K562 (cell line): Measurements from ENCODE around the gene COG3. TPM values are rescaled to one million over a fixed set of nuclear protein-coding genes. Genes with fewer than 3 reads are reported as not detected.
A peak's percentile ranks its signal among the peaks of the same experiment; 100 is the strongest.

ENCODE experiments used
- HNRNPL ChIP-seq: fragments of 200-400 bp; formaldehyde crosslinking; IDR thresholded peaks from 2 replicates; pipeline ENCODE4 v1.6.1; 2017; ENCODE audit warnings: low read depth, mild to moderate bottlenecking, low read length
- POLR2G ChIP-seq: fragments of 200-400 bp; formaldehyde crosslinking; IDR thresholded peaks from 2 replicates; pipeline ENCODE4 v1.6.1; 2017; ENCODE audit warnings: low read depth, mild to moderate bottlenecking, antibody characterized with exemption, low read length, moderate library complexity
- SMARCA5 ChIP-seq: fragments of 450-650 bp; IDR thresholded peaks from 2 replicates; pipeline ENCODE4 v1.6.1; 2016
- ZFP1 ChIP-seq: fragments of 450-650 bp; formaldehyde crosslinking; IDR thresholded peaks from 2 replicates; pipeline ENCODE4 v1.4.0; 2020; ENCODE audit warnings: mild to moderate bottlenecking, mixed read lengths
- ZNF76 ChIP-seq: fragments of 250-450 bp; sonication (Bioruptor Pico); IDR thresholded peaks from 2 replicates; pipeline ENCODE4 v1.4.0; 2020; ENCODE audit warnings: mild to moderate bottlenecking, moderate library complexity, borderline replicate concordance
- ZSCAN29 ChIP-seq: fragments of 450-650 bp; IDR thresholded peaks from 2 replicates; pipeline ENCODE4 v1.6.1; 2017
- polyA plus RNA-seq, 8 experiments: library from polyadenylated mRNA; depleted of rRNA in 4 of 8; stranded (reverse) in 5 of 8; unstranded in 3 of 8; fragments of >200 nt; fragmentation: Nextera tagmentation in 2 of 8; fragmentation: Illumina TruSeq in 1 of 8; extraction: Ambion mirVana in 2 of 8; extraction: Trizol in 1 of 8; gene quantifications; 2 replicates each; pipeline versions ENCODE4 v1.2.1 to v1.2.3, GENCODE V29; 2011 to 2014; ENCODE audit warnings: inconsistent platforms in 1 of 8, missing spikeins in 1 of 8
- total RNA-seq, 7 experiments: library from RNA; depleted of rRNA in 6 of 7; stranded (reverse); fragments of >200 nt in 6 of 7; fragmentation: Illumina TruSeq in 2 of 7; extraction: Trizol in 2 of 7; gene quantifications; 2 replicates each; pipeline versions ENCODE4 v1.2.1 to v1.2.3, GENCODE V29; 2011 to 2021; ENCODE audit warnings: low replicate concordance in 1 of 7
- TF ChIP-seq, protein P1 (sequence below): fragments of 450-650 bp; IDR thresholded peaks from 2 replicates; pipeline ENCODE4 v1.6.1; 2016; ENCODE audit warnings: mild to moderate bottlenecking, moderate library complexity
- TF ChIP-seq, protein P2 (sequence below): fragments of 450-650 bp; formaldehyde crosslinking; conservative IDR thresholded peaks from 2 replicates; pipeline ENCODE4 v1.4.0; 2022; ENCODE audit warnings: mild to moderate bottlenecking, missing genetic modification characterization
- TF ChIP-seq, protein P3 (sequence below): sonication (generic); formaldehyde crosslinking; IDR thresholded peaks from 2 replicates; pipeline ENCODE4 v1.8.0; 2022; ENCODE audit warnings: mild to moderate bottlenecking, missing genetic modification reagents
- TF ChIP-seq, protein P4 (sequence below): fragments of 450-650 bp; formaldehyde crosslinking; IDR thresholded peaks from 2 replicates; pipeline ENCODE4 v1.4.0; 2022; ENCODE audit warnings: mild to moderate bottlenecking, moderate library complexity

Gene COG3
- total and polyA plus RNA-seq, 9 of the 15 experiments (the other 6 are each of a cell fraction or from before 2014, with no cell fraction given): 3.9 to 22.9 (median 14.5) TPM

DNA sequence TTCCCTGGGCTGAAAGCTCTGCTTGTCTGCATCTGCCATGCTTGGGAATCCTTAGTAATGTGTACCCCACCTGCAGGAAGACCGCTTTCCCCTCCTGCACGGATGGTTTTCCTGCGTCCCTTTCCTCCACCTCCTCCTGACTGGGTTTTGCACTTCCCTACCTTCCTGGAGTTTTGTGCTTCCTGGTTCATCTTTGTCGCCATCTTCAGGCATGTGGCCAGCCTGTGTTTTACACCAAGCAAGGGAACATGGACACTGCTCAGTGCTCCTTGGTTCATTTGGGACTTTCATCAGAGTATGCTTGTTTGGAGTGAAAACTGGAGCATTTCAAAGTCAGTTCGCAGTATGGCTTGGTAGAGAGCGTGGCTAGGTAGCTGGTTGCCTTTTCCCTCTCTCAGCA is 120.1 kb downstream of the COG3 start (continued):
- TF ChIP-seq, protein P1, sequence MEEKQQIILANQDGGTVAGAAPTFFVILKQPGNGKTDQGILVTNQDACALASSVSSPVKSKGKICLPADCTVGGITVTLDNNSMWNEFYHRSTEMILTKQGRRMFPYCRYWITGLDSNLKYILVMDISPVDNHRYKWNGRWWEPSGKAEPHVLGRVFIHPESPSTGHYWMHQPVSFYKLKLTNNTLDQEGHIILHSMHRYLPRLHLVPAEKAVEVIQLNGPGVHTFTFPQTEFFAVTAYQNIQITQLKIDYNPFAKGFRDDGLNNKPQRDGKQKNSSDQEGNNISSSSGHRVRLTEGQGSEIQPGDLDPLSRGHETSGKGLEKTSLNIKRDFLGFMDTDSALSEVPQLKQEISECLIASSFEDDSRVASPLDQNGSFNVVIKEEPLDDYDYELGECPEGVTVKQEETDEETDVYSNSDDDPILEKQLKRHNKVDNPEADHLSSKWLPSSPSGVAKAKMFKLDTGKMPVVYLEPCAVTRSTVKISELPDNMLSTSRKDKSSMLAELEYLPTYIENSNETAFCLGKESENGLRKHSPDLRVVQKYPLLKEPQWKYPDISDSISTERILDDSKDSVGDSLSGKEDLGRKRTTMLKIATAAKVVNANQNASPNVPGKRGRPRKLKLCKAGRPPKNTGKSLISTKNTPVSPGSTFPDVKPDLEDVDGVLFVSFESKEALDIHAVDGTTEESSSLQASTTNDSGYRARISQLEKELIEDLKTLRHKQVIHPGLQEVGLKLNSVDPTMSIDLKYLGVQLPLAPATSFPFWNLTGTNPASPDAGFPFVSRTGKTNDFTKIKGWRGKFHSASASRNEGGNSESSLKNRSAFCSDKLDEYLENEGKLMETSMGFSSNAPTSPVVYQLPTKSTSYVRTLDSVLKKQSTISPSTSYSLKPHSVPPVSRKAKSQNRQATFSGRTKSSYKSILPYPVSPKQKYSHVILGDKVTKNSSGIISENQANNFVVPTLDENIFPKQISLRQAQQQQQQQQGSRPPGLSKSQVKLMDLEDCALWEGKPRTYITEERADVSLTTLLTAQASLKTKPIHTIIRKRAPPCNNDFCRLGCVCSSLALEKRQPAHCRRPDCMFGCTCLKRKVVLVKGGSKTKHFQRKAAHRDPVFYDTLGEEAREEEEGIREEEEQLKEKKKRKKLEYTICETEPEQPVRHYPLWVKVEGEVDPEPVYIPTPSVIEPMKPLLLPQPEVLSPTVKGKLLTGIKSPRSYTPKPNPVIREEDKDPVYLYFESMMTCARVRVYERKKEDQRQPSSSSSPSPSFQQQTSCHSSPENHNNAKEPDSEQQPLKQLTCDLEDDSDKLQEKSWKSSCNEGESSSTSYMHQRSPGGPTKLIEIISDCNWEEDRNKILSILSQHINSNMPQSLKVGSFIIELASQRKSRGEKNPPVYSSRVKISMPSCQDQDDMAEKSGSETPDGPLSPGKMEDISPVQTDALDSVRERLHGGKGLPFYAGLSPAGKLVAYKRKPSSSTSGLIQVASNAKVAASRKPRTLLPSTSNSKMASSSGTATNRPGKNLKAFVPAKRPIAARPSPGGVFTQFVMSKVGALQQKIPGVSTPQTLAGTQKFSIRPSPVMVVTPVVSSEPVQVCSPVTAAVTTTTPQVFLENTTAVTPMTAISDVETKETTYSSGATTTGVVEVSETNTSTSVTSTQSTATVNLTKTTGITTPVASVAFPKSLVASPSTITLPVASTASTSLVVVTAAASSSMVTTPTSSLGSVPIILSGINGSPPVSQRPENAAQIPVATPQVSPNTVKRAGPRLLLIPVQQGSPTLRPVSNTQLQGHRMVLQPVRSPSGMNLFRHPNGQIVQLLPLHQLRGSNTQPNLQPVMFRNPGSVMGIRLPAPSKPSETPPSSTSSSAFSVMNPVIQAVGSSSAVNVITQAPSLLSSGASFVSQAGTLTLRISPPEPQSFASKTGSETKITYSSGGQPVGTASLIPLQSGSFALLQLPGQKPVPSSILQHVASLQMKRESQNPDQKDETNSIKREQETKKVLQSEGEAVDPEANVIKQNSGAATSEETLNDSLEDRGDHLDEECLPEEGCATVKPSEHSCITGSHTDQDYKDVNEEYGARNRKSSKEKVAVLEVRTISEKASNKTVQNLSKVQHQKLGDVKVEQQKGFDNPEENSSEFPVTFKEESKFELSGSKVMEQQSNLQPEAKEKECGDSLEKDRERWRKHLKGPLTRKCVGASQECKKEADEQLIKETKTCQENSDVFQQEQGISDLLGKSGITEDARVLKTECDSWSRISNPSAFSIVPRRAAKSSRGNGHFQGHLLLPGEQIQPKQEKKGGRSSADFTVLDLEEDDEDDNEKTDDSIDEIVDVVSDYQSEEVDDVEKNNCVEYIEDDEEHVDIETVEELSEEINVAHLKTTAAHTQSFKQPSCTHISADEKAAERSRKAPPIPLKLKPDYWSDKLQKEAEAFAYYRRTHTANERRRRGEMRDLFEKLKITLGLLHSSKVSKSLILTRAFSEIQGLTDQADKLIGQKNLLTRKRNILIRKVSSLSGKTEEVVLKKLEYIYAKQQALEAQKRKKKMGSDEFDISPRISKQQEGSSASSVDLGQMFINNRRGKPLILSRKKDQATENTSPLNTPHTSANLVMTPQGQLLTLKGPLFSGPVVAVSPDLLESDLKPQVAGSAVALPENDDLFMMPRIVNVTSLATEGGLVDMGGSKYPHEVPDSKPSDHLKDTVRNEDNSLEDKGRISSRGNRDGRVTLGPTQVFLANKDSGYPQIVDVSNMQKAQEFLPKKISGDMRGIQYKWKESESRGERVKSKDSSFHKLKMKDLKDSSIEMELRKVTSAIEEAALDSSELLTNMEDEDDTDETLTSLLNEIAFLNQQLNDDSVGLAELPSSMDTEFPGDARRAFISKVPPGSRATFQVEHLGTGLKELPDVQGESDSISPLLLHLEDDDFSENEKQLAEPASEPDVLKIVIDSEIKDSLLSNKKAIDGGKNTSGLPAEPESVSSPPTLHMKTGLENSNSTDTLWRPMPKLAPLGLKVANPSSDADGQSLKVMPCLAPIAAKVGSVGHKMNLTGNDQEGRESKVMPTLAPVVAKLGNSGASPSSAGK: peak; percentile 17; the same call in 1 of the 2 replicates
- TF ChIP-seq ZFP1 (CRISPR knock-in tag): no peak
- no peak for TF ChIP-seq ZNF76 (CRISPR knock-in tag)
- TF ChIP-seq POLR2G: no peak
- no peak for TF ChIP-seq ZSCAN29
- TF ChIP-seq, protein P2, sequence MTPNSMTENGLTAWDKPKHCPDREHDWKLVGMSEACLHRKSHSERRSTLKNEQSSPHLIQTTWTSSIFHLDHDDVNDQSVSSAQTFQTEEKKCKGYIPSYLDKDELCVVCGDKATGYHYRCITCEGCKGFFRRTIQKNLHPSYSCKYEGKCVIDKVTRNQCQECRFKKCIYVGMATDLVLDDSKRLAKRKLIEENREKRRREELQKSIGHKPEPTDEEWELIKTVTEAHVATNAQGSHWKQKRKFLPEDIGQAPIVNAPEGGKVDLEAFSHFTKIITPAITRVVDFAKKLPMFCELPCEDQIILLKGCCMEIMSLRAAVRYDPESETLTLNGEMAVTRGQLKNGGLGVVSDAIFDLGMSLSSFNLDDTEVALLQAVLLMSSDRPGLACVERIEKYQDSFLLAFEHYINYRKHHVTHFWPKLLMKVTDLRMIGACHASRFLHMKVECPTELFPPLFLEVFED (CRISPR knock-in tag): no peak
- TF ChIP-seq SMARCA5: no peak
- TF ChIP-seq, protein P3, sequence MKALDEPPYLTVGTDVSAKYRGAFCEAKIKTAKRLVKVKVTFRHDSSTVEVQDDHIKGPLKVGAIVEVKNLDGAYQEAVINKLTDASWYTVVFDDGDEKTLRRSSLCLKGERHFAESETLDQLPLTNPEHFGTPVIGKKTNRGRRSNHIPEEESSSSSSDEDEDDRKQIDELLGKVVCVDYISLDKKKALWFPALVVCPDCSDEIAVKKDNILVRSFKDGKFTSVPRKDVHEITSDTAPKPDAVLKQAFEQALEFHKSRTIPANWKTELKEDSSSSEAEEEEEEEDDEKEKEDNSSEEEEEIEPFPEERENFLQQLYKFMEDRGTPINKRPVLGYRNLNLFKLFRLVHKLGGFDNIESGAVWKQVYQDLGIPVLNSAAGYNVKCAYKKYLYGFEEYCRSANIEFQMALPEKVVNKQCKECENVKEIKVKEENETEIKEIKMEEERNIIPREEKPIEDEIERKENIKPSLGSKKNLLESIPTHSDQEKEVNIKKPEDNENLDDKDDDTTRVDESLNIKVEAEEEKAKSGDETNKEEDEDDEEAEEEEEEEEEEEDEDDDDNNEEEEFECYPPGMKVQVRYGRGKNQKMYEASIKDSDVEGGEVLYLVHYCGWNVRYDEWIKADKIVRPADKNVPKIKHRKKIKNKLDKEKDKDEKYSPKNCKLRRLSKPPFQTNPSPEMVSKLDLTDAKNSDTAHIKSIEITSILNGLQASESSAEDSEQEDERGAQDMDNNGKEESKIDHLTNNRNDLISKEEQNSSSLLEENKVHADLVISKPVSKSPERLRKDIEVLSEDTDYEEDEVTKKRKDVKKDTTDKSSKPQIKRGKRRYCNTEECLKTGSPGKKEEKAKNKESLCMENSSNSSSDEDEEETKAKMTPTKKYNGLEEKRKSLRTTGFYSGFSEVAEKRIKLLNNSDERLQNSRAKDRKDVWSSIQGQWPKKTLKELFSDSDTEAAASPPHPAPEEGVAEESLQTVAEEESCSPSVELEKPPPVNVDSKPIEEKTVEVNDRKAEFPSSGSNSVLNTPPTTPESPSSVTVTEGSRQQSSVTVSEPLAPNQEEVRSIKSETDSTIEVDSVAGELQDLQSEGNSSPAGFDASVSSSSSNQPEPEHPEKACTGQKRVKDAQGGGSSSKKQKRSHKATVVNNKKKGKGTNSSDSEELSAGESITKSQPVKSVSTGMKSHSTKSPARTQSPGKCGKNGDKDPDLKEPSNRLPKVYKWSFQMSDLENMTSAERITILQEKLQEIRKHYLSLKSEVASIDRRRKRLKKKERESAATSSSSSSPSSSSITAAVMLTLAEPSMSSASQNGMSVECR (CRISPR knock-in tag): no peak
- TF ChIP-seq, protein P4, sequence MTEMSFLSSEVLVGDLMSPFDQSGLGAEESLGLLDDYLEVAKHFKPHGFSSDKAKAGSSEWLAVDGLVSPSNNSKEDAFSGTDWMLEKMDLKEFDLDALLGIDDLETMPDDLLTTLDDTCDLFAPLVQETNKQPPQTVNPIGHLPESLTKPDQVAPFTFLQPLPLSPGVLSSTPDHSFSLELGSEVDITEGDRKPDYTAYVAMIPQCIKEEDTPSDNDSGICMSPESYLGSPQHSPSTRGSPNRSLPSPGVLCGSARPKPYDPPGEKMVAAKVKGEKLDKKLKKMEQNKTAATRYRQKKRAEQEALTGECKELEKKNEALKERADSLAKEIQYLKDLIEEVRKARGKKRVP: no peak
- no peak for TF ChIP-seq HNRNPL
